COLO668 (cell line): ENCODE data around the gene NDUFAF4.

Source experiments
- DNase-seq: peaks from one replicate; lab custom pipeline; 2025; ENCODE audit not compliant: unreplicated experiment; lab: John Stamatoyannopoulos, UW

NDUFAF4 gene

DNA sequence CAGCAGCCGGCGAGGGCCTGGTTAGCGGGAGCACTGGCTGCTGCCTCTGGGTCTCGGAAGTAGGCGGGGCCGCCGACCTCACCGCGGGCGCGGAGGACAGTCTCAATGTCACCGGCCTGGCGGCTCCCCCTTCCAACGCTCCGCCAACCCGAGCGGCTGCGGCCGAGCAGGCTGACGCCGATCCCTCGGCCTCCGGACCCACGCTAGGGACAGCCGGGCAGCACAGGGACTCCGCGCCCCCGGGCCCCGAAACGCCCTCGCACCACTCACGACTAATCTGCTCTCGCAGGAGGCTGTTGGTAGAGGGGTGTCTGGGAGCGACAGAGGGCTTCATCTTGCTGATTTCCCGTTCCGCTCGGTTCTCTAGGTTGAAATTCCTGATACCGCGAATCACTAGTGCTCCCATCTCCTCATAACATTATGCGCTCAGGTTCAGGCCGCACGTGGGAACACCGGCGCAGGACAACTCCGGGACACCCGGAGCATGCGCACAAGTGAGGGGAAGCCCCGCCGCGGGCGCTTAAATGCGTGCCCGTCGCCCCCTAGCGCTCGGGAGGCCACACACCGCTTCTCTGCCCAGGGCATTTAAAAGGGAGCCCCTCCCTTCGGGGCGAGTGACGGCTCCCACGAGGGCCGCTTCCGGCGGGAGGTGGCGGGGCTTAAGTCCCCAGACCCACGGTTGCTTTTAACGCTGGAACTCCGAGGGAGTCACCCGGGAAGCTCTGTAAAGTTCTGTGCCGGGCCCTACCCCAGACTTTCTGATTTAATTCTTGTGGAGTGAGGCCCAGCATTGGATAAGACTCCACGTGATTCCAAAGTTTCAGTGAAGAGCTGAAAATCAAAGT is at the start of gene NDUFAF4:
NDUFAF4 (minus strand) TSS at position 496 of the 845 bp plus-strand sequence; CDS start at position 406, 90 bp downstream.
- peak; percentile 94 for DNase-seq

DNA sequence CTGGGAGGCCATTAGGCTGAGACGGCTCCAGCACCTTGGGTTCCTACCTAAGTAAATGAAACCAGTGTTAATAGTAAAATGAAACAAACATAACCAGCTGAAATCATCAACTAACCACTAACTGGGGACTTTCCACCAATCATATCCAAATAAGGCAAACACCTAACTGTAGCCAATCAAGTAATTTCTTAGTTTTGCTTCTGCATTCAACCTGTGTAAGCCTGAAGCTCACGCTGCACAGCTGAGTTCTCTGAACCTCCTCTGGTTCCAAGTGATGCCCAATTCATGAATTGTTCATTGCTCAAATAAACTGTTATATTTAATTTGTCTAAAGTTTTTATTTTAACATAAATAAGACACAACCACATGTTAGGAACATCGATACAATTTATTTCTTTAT is 49.4 kb upstream of the NDUFAF4 start:
- no peak for DNase-seq

DNA sequence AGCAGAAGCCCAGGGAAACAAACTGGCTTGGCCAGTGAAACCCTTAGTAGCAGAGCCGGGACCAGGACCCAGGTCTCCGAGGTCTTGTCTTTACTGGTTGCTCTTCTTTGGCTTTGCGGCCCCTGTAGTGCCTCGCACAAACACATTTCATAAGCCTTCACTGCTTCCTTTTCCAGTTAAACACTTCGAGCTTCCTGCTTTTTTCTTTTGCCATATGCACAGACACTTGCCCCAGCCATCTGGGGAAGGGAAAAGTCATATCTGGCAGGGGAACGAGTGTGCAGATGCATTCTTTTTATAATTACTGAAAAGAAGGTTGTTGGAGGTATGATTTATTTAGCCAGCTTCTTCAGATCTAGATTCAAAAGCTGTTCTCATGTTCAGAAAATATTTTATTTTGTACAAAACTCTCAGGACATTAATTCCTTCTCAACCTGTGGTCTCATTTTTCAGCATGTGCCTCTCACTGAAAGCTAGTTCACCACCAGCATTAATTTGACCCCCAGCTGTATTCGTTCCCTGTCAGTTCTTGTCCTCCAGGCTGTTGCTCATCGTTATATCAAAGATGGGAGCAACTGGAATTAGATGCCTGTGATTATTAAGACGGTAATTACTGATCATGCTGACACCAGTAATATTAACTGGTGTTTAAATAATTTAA is 46.0 kb upstream of the NDUFAF4 start:
- no peak for DNase-seq

DNA sequence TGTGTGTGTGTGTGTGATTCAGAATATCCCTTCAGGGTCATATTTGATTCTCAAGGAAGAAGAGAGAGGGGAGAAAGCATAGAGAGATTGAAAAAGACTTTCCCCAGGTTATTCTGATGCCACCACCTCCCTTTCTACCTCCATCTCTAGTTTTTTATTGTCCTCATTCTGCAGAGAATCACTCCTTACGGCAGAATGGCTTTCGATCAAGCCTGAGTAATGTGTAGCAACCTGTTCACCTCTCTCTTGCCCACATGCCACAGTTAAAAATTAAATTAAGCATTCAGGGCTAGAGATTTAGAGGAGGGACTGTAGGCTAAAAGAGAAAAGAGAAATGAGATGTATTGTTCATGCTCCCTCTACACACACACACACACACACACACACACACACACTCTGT is 45.0 kb upstream of the NDUFAF4 start:
- no peak for DNase-seq

DNA sequence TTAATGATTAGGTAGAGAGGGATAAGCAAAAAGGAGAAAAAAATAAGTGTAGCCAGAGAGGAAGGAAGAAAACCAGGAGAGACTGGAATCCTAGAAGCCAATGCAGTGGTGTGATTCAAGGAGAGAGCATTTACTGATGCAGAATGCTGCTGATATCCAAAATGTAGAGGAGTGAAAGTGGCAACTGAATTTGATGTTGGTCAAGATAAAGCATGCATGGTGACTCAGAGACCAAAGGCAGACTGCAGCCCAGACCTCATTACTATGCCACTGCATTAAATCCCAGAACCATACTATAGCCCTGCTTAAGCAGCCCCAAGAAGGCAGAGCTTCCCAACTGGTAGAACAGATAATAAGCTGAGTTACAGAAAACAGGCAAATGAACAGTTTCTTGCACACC is 42.6 kb upstream of the NDUFAF4 start:
- no peak for DNase-seq

DNA sequence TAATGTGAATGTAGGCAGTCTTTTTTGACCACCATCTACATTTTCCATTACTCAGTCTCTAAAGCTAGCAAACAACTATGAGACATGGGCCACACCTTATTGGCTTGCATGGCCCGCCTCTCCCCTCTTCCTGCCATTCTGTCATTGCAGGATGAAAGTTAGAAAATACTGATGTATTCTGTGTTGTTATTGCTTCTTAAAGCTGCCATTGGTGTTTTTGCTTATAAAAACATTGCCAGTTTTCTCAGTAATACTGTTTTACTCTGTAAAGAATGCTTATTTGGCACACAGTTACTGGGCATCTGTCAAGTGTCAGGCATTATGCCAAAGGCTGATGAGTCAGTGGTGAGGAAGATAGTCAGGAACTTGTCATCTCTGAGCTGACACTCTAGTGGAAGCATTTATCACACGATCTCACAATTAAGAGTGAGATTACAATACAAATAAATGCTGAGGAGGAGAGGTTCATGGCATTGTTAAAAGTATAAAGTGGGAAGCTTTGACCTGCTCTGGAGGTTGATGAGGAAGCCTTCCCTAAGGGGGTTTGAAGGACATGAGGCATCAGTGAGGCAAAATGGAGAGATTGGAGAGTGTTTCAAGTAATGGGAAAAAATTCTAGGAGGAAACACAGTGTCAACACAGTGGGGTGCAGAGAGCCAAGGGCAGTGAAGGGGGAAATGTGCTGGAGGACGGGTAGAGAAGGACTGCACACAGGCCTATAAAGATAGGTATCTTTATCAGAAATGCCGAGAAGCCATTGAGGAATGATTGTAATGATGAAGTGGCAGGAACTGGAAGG is 41.5 kb upstream of the NDUFAF4 start:
- peak; percentile 20 for DNase-seq

DNA sequence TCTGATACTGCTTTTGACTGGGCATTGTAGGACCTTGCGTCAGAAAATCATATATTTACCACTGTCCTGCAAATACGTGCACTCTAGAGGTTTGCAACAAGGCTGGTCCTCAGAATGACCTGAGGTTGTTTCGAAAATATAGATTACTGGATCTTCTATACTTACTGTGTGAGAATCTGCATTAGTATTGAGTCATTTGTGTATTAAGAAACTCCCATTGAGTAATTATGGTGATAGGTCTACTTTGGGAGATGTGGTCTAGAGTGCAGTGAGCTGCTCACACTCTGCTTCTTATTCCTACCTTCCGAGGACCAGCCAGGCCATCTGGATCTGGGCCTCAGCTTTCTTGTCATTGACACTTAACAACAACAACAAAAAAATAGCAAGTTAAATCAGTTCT is 36.4 kb upstream of the NDUFAF4 start:
- no peak for DNase-seq

DNA sequence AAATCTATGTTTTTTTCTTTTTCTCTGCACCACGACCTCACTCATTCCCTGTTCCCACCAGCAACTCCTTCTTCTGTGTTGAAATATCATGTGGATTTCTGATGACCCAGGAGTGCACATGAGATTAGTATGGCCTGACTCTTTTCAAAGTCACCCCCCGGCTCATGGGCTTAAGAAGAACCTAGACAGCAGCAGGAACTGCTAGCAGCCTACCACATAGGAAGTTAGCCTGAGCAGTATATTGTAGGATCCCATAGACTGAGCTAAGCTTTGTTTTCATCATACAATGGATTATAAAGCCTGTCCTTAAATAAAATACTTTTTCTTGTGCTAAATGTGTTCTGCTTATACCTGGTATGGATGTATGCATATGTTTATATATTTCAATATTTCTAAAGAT is 33.5 kb upstream of the NDUFAF4 start:
- no peak for DNase-seq

DNA sequence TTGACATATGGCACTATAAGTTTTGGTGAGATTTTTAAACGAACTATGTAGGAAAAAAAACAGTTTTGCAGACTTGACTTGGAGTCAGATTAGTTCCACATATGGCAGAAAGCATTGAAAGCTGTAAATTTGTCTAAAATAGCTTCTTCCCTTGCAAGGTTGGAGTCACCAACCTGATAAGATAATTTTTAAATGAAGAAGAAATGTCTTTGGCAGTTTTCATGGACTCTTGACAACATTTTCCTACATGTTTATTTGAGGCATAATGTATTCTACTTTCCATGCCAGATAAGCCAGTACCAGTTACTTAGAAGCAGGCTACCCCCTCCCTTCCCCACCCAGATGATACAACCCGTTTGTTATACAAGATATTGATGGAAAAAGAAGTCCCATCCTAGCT is 32.0 kb upstream of the NDUFAF4 start:
- no peak for DNase-seq

DNA sequence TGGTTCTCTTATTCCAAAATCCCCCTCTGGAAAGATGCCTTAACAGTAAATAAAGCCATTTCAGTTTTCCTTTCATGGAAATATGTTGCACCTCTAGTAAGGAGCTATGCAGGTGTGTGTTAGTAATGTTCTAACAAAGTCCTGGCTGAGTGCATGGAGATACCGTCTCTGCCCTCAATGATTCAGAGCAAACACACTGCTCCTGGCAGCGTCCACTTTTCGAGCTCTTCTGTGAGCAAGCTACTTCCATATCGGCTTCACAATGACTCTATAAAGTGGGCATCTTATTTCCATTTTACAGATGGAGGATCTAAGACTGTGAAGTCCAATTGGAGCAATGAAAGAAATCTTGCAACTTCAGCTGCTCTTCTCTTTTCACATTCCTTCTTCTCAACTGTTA is 30.0 kb upstream of the NDUFAF4 start:
- no peak for DNase-seq

DNA sequence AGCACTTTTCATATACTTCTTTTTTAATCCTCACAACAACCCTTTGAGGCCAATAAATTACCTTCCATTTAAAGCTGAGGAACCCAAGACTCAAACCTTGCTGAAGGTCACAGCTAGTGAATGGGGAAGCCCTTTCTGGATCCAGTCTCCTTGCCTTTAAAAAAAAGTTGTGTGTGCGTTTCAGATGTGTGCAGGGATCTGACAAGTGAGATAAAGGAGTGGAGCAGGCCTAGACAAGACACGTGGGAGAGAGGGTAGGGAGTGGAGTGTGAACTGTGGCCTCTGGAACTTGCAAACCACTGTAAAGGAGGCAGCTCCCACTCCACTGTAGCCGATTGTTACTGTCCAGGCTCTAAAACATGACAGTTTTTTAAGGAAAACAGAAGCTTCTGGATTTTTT is 28.7 kb upstream of the NDUFAF4 start:
- no peak for DNase-seq

DNA sequence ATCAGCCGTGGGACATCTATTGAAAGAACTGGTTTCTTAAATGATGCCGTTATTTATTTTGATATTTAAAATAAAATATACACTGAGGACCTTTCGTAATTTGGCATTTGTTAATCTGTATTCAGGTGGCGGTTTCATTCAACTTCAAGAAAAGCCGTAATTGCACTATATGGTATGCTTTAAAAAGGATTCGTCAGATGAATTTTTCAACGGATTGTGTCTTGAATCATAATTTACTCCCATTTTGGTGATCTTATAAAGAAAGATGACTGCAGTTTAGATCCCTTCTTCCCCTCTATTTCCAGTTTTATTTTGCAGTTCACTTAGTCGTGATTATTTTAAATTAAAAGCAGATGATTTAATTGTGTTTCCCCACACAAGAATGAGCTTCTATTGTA is 27.6 kb upstream of the NDUFAF4 start:
- DNase-seq: no peak

DNA sequence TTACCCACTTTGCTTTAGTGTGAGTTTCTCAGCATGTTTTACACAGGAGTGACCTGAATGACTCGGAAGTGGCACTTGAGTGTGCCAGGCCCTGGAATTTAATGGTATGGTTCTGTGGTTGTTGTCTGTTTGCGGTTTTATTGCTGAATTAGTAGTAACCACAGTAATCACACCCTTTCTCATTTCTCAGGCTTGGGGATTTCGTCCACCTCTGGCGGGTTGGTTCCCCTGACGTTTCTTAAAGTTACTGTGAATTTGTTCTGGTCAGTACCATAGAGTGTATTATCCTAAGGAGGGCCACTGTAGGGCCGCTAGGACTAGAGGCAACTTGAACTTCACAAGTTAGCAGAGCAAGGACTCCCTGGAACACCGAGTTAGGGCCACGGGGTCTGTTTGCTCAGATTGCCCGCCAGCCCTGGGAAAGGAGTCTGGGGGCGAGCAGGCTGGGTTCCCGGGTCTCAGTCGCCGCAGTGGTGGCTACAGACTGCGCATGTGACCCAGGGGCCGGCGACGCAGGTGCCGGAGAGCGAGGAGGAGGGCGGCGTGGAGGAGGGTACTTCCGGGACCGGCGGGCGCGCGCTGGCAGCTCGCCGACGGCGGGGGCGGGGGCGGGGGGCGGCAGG is 26.3 kb upstream of the NDUFAF4 start:
- no peak for DNase-seq

DNA sequence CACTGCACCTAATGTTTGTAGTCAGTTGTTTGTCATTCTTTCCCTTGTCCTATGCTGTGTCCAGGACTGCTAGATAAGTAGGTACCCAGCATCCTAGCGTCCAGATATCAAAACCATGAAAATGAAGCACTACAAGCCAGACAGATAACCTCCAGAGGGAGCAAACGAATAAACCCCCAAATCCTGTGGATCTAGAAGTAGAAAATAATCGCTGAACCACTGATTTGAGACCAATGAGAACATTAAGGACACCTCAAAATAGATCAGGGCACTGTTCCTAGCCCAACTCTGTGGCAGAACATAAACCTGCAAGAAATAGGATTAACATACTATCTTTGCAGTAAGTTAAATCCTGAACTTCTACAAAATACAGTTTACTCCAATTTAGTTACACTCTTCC is 25.7 kb upstream of the NDUFAF4 start:
- DNase-seq: no peak

DNA sequence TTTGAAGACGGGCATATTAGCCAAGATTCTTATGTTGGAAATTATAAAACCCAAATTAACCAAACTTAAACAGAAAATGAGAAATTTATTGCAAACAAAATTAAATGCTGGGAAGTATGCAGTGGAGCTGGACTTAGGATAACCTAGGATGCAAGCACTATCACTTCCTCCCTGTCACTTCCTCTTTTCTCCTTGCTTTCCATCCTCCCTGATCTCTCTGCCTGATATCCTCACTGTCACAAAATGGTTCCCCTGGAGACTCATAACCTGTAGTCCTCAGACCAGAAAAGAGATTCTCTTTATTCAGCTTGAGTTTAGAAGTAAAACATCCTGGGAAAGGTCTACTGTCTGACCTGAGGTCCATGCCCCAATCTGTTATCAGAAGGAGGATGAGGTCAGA is 19.4 kb upstream of the NDUFAF4 start:
- DNase-seq: no peak

DNA sequence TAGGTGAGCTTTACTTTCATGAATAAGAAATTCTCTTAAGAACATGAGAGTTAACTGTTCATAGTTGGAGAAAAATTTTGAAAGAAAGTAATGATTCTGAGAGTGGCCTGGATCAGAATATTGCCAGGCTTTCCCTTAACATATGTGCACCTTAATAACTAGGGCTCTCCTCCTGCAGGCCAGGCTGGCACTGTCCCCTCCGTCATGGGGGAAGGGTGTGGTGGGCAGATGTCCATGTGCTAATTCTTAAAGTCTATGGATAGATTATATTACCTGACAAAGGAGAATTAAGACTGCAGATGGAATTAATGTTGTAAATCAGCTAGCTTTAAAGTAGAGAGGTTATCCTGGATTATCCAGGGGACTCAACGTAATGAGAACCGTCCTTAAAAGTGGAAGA is 15.9 kb upstream of the NDUFAF4 start:
- DNase-seq: no peak

DNA sequence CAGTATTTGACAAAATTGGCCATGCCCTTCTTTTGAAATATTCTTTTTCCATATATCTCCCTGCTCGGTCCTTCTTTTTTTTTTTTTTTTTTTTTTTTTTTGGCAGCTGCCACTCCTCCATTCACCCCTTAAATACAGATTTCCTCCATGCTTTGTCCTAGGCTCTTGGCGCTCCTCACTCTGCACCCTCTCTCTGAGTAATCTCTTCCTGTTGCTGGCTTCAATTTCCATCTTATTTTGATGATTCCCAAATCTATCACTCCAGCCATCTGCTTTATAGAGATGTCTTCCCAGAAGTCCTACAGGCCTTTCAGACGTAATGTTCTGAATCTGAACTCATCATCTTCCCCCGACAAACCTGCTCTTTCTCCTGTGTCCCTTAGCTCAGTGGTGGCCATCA is 14.1 kb upstream of the NDUFAF4 start:
- no peak for DNase-seq

DNA sequence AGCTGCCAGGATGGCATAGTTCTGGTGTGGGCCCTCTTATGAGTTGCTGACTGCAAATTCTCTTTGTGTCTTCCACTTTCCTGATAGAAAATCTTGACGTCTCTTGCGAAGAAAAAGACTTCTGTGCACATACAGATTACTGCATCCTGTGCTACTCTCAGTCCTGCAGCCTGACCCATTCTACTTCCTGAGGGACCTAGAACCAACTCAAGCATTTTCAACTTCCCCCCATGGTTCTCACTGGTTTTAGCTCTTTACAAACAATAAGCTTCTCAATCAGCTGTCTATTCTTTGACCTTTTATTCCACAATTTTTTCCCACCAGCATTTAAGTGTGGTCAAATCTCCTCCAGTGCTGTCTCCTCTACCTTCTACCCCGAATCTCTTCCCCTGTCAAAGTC is 13.5 kb upstream of the NDUFAF4 start:
- no peak for DNase-seq

DNA sequence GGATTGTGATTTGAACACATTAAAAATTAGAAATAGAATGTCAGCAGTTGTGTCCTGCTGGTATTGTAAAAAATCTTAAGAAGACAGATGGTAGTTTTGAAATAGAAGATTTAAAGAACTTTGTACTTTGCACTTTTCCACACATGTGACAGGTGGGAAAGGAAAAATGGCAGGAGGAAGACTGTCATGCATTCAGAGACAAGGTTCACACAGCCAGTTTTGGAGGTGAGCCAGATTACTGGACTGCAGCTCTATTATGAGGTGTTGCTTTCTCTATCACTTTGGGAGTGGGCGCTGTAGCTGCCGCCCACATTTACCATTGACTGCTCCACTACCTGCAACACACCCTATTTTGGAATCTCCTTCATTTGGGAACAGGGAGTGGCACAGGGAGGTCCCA is 12.1 kb upstream of the NDUFAF4 start:
- no peak for DNase-seq

DNA sequence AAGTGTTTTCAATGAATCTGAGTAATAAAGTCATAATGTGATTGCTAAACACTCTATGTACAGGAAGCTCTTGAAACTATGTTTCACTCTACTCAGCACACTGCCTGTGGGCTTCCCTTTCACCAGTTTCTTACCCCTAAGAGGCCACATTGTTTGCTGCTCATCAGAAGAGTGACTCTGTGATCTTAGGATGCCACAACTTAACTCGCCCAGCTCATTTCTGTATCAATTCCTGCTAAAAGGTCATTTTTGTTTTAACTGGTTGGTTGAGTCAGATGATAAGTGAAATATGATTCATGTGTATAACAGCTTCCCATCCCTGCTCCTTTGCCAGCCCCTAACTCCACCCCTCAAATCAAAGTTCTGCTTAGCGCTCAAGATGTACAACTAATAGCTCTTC is 9.8 kb upstream of the NDUFAF4 start:
- no peak for DNase-seq

DNA sequence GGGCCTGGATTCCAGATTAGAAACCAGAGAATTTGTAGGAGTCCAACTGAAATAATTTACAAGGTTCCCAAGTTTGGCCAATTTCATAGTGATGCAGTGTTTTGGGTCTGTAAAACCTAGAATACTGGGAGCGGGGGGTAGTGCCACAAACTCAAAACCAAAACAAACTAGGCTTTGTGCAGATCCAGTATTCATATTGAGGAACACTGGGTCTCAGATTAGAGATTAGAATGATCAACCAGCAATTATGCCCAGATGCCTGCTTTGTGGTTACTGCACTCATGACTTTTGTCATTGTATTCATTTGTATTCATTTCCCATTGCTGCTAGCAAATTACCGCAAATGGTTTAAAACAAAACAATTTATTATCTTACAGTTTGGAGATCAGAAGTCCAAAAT is 3.2 kb upstream of the NDUFAF4 start:
- DNase-seq: no peak
